K562 (cell line): ENCODE data around the gene OR13J1. TPM values are rescaled to one million over a fixed set of nuclear protein-coding genes. Genes with fewer than 3 reads are reported as not detected.

Source experiments
- ATAC-seq: fragments of 200-7000 bp; cut with Tn5 transposase; 3 replicates; pipeline ENCODE4 v1.9.1; 2020; ENCODE audit warnings: moderate library complexity
- BruUV-seq: library from RNA; stranded (reverse); fragments of 400-500 nt; replicated peaks from 2 replicates; lab custom pipeline; 2021; lab: Mats Ljungman, UMichigan
- CTCF ChIA-PET: fragments of 300-600 bp; formaldehyde crosslinking; extraction: SDS; loops from one replicate; lab custom pipeline; 2021; ENCODE audit warnings: low intra/inter-chr PET ratio; lab: Yijun Ruan, JAX
- POLR2A ChIA-PET: fragments of 300-600, 350-650 bp; sonication (Branson Sonifier 250); formaldehyde crosslinking; extraction: SDS; loops from one replicate; lab custom pipeline; 2021; ENCODE audit warnings: antibody characterized with exemption, inconsistent platforms; lab: Yijun Ruan, JAX
- DNase-seq, 4 experiments: peaks; one replicate each; pipeline versions ENCODE4 v3.0.0 to v3.0.0-alpha.2; 2011 to 2018; ENCODE audit warnings: low spot score in 3 of 4, mixed read lengths in 3 of 4; ENCODE audit errors: extremely low read depth in 1 of 4
- FAIRE-seq: peaks from 2 replicates; lab custom pipeline; 2011; peaks lifted over from hg19 to GRCh38; lab: Jason Lieb, UNC
- H2AFZ ChIP-seq: 2 replicates; pipeline ENCODE4 v1.6.0; 2011; ENCODE audit warnings: low read depth, low read length, control low read depth, inconsistent platforms
- H3K27ac ChIP-seq: fragments of 200-600 bp; 3 replicates; pipeline ENCODE4 v1.8.0; 2011; ENCODE audit warnings: low read depth, mild to moderate bottlenecking, control low read depth, inconsistent platforms, low read length, moderate library complexity, mixed read lengths; ENCODE audit errors: extremely low read depth
- H3K27me3 ChIP-seq, 2 experiments: fragments of 300-600 bp in 1 of 2; 2 replicates in 1 of 2; 3 replicates in 1 of 2; pipeline versions ENCODE4 v1.6.0 to v1.8.0; 2011; ENCODE audit warnings: inconsistent platforms in 2 of 2, low read length in 2 of 2, mild to moderate bottlenecking in 1 of 2, mixed read lengths in 1 of 2, moderate library complexity in 1 of 2; ENCODE audit not compliant: control insufficient read depth in 2 of 2, insufficient read depth in 2 of 2
- H3K36me3 ChIP-seq: fragments of 300-600 bp; 3 replicates; pipeline ENCODE4 v1.8.0; 2011; ENCODE audit warnings: mild to moderate bottlenecking, low read length, inconsistent platforms; ENCODE audit not compliant: control insufficient read depth, insufficient read depth
- H3K4me1 ChIP-seq, 2 experiments: fragments of 200-600 bp in 1 of 2; replicated peaks in 1 of 2; 2 replicates in 1 of 2; 3 replicates in 1 of 2; pipeline versions ENCODE4 v1.5.1 to v1.8.0; 2011; ENCODE audit warnings: inconsistent platforms in 2 of 2, low read length in 2 of 2, mild to moderate bottlenecking in 1 of 2, mixed read lengths in 1 of 2, moderate library complexity in 1 of 2; ENCODE audit not compliant: control insufficient read depth in 2 of 2, insufficient read depth in 2 of 2
- H3K4me2 ChIP-seq: 2 replicates; pipeline ENCODE4 v1.6.1; 2011; ENCODE audit warnings: low read length, control low read depth, inconsistent platforms, mixed read lengths; ENCODE audit not compliant: insufficient read depth
- H3K4me3 ChIP-seq: fragments of 200-600 bp; sonication (generic), shearing (Covaris generic); 2 replicates; pipeline ENCODE4 v1.5.1; 2016; ENCODE audit warnings: control low read depth, inconsistent platforms
- H3K79me2 ChIP-seq: fragments of 200-600 bp; 3 replicates; pipeline ENCODE4 v1.8.0; 2011; ENCODE audit warnings: low read length, inconsistent platforms; ENCODE audit not compliant: control insufficient read depth, insufficient read depth
- H3K9ac ChIP-seq, 2 experiments: 2 replicates each; pipeline versions ENCODE4 v1.6.0 to v1.6.1; 2011; ENCODE audit warnings: low read depth in 2 of 2, low read length in 2 of 2, control low read depth in 1 of 2, inconsistent platforms in 1 of 2, mild to moderate bottlenecking in 1 of 2, mixed read lengths in 1 of 2; ENCODE audit not compliant: insufficient read depth in 1 of 2
- H3K9me1 ChIP-seq: one replicate; pipeline ENCODE4 v1.6.0; 2011; ENCODE audit warnings: inconsistent platforms, mild to moderate bottlenecking, low read length, moderate library complexity; ENCODE audit not compliant: control insufficient read depth, insufficient read depth
- H3K9me3 ChIP-seq: replicated peaks from 2 replicates; pipeline ENCODE4 v1.5.1; 2011; ENCODE audit warnings: low read depth, low read length, inconsistent platforms; ENCODE audit not compliant: control insufficient read depth, insufficient read depth
- H4K20me1 ChIP-seq: replicated peaks from 2 replicates; pipeline ENCODE4 v1.6.1; 2011; ENCODE audit warnings: low read length, inconsistent platforms, mixed read lengths; ENCODE audit not compliant: control insufficient read depth, insufficient read depth
- CBX2 ChIP-seq: fragments of 200-600 bp; sonication (generic); IDR thresholded peaks from one replicate; pipeline ENCODE4 v1.6.1; 2012; ENCODE audit warnings: mild to moderate bottlenecking, low read length, inconsistent platforms; ENCODE audit not compliant: insufficient read depth, poor library complexity, severe bottlenecking
- CREM ChIP-seq: IDR thresholded peaks from 2 replicates; pipeline ENCODE4 v1.6.1; 2014; ENCODE audit warnings: antibody characterized with exemption, low read depth
- GATAD2B ChIP-seq: fragments of 450-650 bp; IDR thresholded peaks from 2 replicates; pipeline ENCODE4 v1.6.1; 2017; ENCODE audit warnings: mild to moderate bottlenecking, borderline replicate concordance
- HNRNPK ChIP-seq: fragments of 200-400 bp; formaldehyde crosslinking; IDR thresholded peaks from one replicate; pipeline ENCODE4 v1.6.1; 2018; ENCODE audit warnings: mild to moderate bottlenecking, low read depth, low read length; ENCODE audit not compliant: poor library complexity, severe bottlenecking
- KLF10 ChIP-seq: fragments of 250-450 bp; sonication (Bioruptor Pico); IDR thresholded peaks from 2 replicates; pipeline ENCODE4 v1.6.1; 2021; ENCODE audit warnings: matching md5 sums
- MCM2 ChIP-seq: fragments of 450-650 bp; IDR thresholded peaks from 2 replicates; pipeline ENCODE4 v1.6.1; 2017; ENCODE audit warnings: low read depth, mild to moderate bottlenecking
- MEF2D ChIP-seq: conservative IDR thresholded peaks from 2 replicates; pipeline ENCODE4 v1.6.1; 2016; ENCODE audit warnings: low read depth, missing genetic modification characterization, missing compliant biosample characterization
- NFYB ChIP-seq: IDR thresholded peaks from 2 replicates; pipeline ENCODE4 v1.6.1; 2011; ENCODE audit warnings: mild to moderate bottlenecking, moderate library complexity; ENCODE audit not compliant: insufficient read length; ENCODE audit errors: extremely low read depth
- POLR2G ChIP-seq: fragments of 200-400 bp; formaldehyde crosslinking; IDR thresholded peaks from 2 replicates; pipeline ENCODE4 v1.6.1; 2017; ENCODE audit warnings: low read depth, mild to moderate bottlenecking, antibody characterized with exemption, low read length, moderate library complexity
- RNF2 ChIP-seq: sonication (generic); IDR thresholded peaks from 2 replicates; pipeline ENCODE4 v1.6.1; 2016
- SAP30 ChIP-seq: fragments of 200-600 bp; sonication (generic); IDR thresholded peaks from 2 replicates; pipeline ENCODE4 v1.6.1; 2012; ENCODE audit warnings: borderline replicate concordance, low read depth, mild to moderate bottlenecking, moderate library complexity, low read length, control low read depth, inconsistent platforms; ENCODE audit not compliant: insufficient read depth, poor library complexity, severe bottlenecking
- SP2 ChIP-seq: IDR thresholded peaks from 2 replicates; pipeline ENCODE4 v1.6.1; 2011; ENCODE audit warnings: mild to moderate bottlenecking, low read depth, low read length, moderate library complexity; ENCODE audit not compliant: poor library complexity, severe bottlenecking; ENCODE audit errors: extremely low read depth
- ZFX ChIP-seq: sonication (generic); formaldehyde crosslinking; IDR thresholded peaks from 2 replicates; pipeline ENCODE4 v1.8.0; 2022; ENCODE audit warnings: mild to moderate bottlenecking, missing genetic modification reagents, moderate library complexity
- ZNF444 ChIP-seq: fragments of 250-450 bp; sonication (Bioruptor Pico); IDR thresholded peaks from 2 replicates; pipeline ENCODE4 v1.4.0; 2020; ENCODE audit warnings: mild to moderate bottlenecking, moderate library complexity
- WGBS: fragments of 100-300 bp; shearing (Covaris generic); methylation state at CpG from one replicate; pipeline ENCODE4 v1.1.6; 2016; ENCODE audit warnings: low coverage, mixed read lengths; ENCODE audit not compliant: insufficient coverage; ENCODE audit errors: missing lambda C conversion rate; 5-methylcytosine and 5-hydroxymethylcytosine counted together
- in situ Hi-C: fragments of 300-500 bp; cut with MboI; formaldehyde crosslinking; loops from 4 replicates; pipeline ENCODE4 v1.15.0; 2018; ENCODE audit warnings: inconsistent platforms, mixed read lengths
- intact Hi-C: fragments of 100-400 bp; cut with micrococcal nuclease; formaldehyde crosslinking; loops from 2 replicates; pipeline ENCODE4 v1.14.2; 2022
- polyA plus RNA-seq, 8 experiments: library from polyadenylated mRNA; depleted of rRNA in 4 of 8; stranded (reverse) in 5 of 8; unstranded in 3 of 8; fragments of >200 nt; fragmentation: Nextera tagmentation in 2 of 8; fragmentation: Illumina TruSeq in 1 of 8; extraction: Ambion mirVana in 2 of 8; extraction: Trizol in 1 of 8; gene quantifications; 2 replicates each; pipeline versions ENCODE4 v1.2.1 to v1.2.3, GENCODE V29; 2011 to 2014; ENCODE audit warnings: inconsistent platforms in 1 of 8, missing spikeins in 1 of 8
- total RNA-seq, 7 experiments: library from RNA; depleted of rRNA in 6 of 7; stranded (reverse); fragments of >200 nt in 6 of 7; fragmentation: Illumina TruSeq in 2 of 7; extraction: Trizol in 2 of 7; gene quantifications; 2 replicates each; pipeline versions ENCODE4 v1.2.1 to v1.2.3, GENCODE V29; 2011 to 2021; ENCODE audit warnings: low replicate concordance in 1 of 7
- TF ChIP-seq, protein P1 (sequence below): fragments of 450-650 bp; formaldehyde crosslinking; IDR thresholded peaks from 2 replicates; pipeline ENCODE4 v1.4.0; 2022; ENCODE audit warnings: missing genetic modification characterization
- TF ChIP-seq, protein P2 (sequence below): fragments of 200-800 bp; sonication (Bioruptor generic); IDR thresholded peaks from 2 replicates; pipeline ENCODE4 v1.6.1; 2017; ENCODE audit warnings: missing genetic modification characterization, missing compliant biosample characterization

OR13J1 gene
- total and polyA plus RNA-seq, 9 of the 15 experiments (the other 6 are each of a cell fraction or from before 2014, with no cell fraction given) = not detected

DNA sequence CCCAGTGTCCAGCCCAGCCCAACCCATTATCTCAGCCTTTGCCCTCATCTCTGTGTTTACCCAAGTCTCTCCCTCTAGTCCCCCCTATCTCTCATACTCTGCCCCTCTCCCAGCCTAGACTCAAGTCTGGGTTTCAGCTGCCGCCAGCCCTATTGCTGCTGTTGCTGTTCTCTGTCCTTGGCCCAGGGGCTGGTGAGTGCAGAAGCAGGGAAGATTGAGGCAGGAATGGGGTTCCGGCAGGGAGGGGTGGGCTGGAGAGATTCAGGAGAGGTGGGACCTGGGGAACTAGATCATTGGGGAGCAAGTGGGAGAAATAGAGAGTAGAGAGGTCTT, 40.5 kb downstream of the OR13J1 start (continued):
- TF ChIP-seq, protein P1, sequence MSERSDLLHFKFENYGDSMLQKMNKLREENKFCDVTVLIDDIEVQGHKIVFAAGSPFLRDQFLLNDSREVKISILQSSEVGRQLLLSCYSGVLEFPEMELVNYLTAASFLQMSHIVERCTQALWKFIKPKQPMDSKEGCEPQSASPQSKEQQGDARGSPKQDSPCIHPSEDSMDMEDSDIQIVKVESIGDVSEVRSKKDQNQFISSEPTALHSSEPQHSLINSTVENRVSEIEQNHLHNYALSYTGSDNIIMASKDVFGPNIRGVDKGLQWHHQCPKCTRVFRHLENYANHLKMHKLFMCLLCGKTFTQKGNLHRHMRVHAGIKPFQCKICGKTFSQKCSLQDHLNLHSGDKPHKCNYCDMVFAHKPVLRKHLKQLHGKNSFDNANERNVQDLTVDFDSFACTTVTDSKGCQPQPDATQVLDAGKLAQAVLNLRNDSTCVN = no peak
- TF ChIP-seq KLF10 (no peak), RNF2 (no peak), MCM2 (no peak), ZNF444 (CRISPR knock-in tag) (no peak), MEF2D (tag) (no peak), CBX2 (no peak)

DNA sequence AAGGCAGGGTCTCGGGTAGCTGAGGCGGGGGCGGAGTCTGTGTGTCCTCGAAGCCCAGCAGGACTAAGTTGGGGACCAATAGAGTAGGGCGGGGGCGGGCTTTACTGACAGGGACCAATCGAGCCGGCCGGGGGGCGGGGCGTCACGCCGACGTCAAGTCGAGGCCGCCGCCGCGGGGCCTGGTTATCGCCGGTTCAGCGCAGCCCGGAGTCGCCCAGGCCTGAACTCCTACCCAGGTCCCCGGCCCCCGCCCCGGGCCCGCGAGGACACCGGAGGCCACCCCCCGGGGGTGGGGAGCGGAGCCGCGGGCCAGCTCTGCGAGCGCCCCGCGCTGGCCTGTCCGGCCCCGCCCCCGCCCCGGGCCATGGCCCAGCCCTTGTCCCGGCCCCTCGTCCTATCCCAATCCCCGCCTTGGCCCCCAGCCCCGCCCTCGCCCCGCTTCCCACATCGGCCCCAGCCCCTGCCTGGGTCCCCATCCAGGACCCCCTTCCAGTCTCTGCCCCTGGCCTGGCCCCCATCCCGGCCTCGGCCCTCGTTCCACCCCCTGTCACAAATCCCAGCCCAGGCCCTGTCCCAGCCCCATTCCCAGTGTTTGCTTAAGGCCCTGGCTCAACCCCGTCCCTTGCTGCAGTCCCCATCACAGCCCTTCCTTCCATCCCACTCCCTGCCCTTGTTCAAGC, 41.0 kb downstream of the OR13J1 start, which contains the start of gene TMEM8B:
Gene TMEM8B (plus strand): TSS at position 145 of the 680 bp plus-strand sequence. CDS start 220 bp downstream, at position 365.
- POLR2A ChIA-PET = interaction anchor here (1.1 kb wide), 1 partner anchor 8 kb away, joined by 4 read pairs; no protein-coding TSS in a partner anchor
- Histone ChIP-seq H2AFZ (peak within 1 kb of the TSS; percentile 99), H3K4me3 (peak within 1 kb of the TSS; percentile 59), H3K9me3 (no peaks in the 10 kb centered on the region), H3K36me3 (no peaks in the 10 kb centered on the region), H3K4me1 (peaks cover 0 to 12% of the 10 kb centered on the region in 2 experiments; a peak in 3 of 5 replicates), H4K20me1 (no peaks in the 10 kb centered on the region), H3K27me3 (no peaks in the 10 kb centered on the region), H3K79me2 (no peaks in the 10 kb centered on the region), H3K9me1 (no peaks in the 10 kb centered on the region), H3K9ac (peak within 1 kb of the TSS; percentile 59 to 91), H3K27ac (peak within 1 kb of the TSS; percentile 59), H3K4me2 (peak within 1 kb of the TSS; percentile 86)
- CTCF ChIA-PET = interaction anchor here (0.6 kb wide), 1 partner anchor 19 kb away, joined by 3 read pairs; no protein-coding TSS in a partner anchor
- FAIRE-seq (peak; percentile 67), ATAC-seq (peak; percentile 95), DNase-seq (peak; percentile 89 to 94 (median 90))
- in situ Hi-C loops (no loop called here), intact Hi-C loops (no loop called here)
- WGBS = no CpG with 5 or more reads among the region's 53 CpGs
- BruUV-seq = no TSS peak
- TF ChIP-seq NFYB = peak; percentile 82
- TF ChIP-seq GATAD2B = no peak
- no peak for TF ChIP-seq HNRNPK
- TF ChIP-seq, protein P2, sequence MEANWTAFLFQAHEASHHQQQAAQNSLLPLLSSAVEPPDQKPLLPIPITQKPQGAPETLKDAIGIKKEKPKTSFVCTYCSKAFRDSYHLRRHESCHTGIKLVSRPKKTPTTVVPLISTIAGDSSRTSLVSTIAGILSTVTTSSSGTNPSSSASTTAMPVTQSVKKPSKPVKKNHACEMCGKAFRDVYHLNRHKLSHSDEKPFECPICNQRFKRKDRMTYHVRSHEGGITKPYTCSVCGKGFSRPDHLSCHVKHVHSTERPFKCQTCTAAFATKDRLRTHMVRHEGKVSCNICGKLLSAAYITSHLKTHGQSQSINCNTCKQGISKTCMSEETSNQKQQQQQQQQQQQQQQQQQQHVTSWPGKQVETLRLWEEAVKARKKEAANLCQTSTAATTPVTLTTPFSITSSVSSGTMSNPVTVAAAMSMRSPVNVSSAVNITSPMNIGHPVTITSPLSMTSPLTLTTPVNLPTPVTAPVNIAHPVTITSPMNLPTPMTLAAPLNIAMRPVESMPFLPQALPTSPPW (CRISPR knock-in tag) = peak; percentile 52; the same call in 1 of the 2 replicates
- peak; percentile 41 for TF ChIP-seq SP2
- TF ChIP-seq ZFX (CRISPR knock-in tag) = peak; percentile 63
- peak; percentile 73 for TF ChIP-seq CREM
- peak; percentile 70 for TF ChIP-seq POLR2G
- TF ChIP-seq SAP30 = no peak
